H1 (cell line): ENCODE data around the gene SPDYE6. TPM values are rescaled to one million over a fixed set of nuclear protein-coding genes. Genes with fewer than 3 reads are reported as not detected.

Source experiments
- CEBPB ChIP-seq: IDR thresholded peaks from 2 replicates; pipeline ENCODE4 v1.6.1; 2012; ENCODE audit warnings: low read depth, low read length
- EZH2 ChIP-seq: fragments of 200-600 bp; sonication (generic); IDR thresholded peaks from 2 replicates; pipeline ENCODE4 v1.7.1; 2012; ENCODE audit warnings: low read depth, mild to moderate bottlenecking, moderate library complexity, low read length, inconsistent platforms; ENCODE audit not compliant: severe bottlenecking
- KDM1A ChIP-seq: fragments of 200-600, 300-600 bp; sonication (generic); IDR thresholded peaks from 2 replicates; pipeline ENCODE4 v1.7.1; 2016; ENCODE audit warnings: mild to moderate bottlenecking, low read length, borderline replicate concordance
- NANOG ChIP-seq: IDR thresholded peaks from 2 replicates; pipeline ENCODE4 v1.6.1; 2011; ENCODE audit warnings: low read length, low read depth, mild to moderate bottlenecking, inconsistent platforms; ENCODE audit not compliant: insufficient read depth, poor library complexity, severe bottlenecking
- NRF1 ChIP-seq: IDR thresholded peaks from 2 replicates; pipeline ENCODE4 v1.6.1; 2011; ENCODE audit warnings: mild to moderate bottlenecking, low read depth, low read length, improper control_type of control experiment
- RAD21 ChIP-seq, 2 experiments: IDR thresholded peaks in 1 of 2; conservative IDR thresholded peaks in 1 of 2; 2 replicates each; pipeline ENCODE4 v1.6.1; 2011; ENCODE audit warnings: low read depth in 2 of 2, low read length in 2 of 2, improper control_type of control experiment in 1 of 2, inconsistent platforms in 1 of 2, mild to moderate bottlenecking in 1 of 2, moderate library complexity in 1 of 2
- SAP30 ChIP-seq: fragments of 300-600 bp; sonication (generic); IDR thresholded peaks from 2 replicates; pipeline ENCODE4 v1.7.1; 2012; ENCODE audit warnings: low read length, moderate library complexity, mild to moderate bottlenecking, inconsistent platforms; ENCODE audit not compliant: insufficient read depth, insufficient replicate concordance
- SIRT6 ChIP-seq: IDR thresholded peaks from one replicate; pipeline ENCODE4 v1.7.1; 2012; ENCODE audit warnings: low read length, inconsistent platforms
- SP2 ChIP-seq: IDR thresholded peaks from 2 replicates; pipeline ENCODE4 v1.6.1; 2012; ENCODE audit warnings: mild to moderate bottlenecking, low read length, inconsistent platforms
- SUZ12 ChIP-seq: fragments of 200-600 bp; sonication (generic); IDR thresholded peaks from 2 replicates; pipeline ENCODE4 v1.6.1; 2012; ENCODE audit warnings: mild to moderate bottlenecking, inconsistent platforms, low read length, moderate library complexity, mixed read lengths
- TAF1 ChIP-seq: IDR thresholded peaks from 2 replicates; pipeline ENCODE4 v1.6.1; 2011; ENCODE audit warnings: mild to moderate bottlenecking, low read depth, low read length
- TBP ChIP-seq: IDR thresholded peaks from 2 replicates; pipeline ENCODE4 v1.6.1; 2011; ENCODE audit warnings: low read depth, low read length, improper control_type of control experiment
- TCF12 ChIP-seq: IDR thresholded peaks from 2 replicates; pipeline ENCODE4 v1.6.1; 2011; ENCODE audit warnings: low read depth, mild to moderate bottlenecking, low read length
- TEAD4 ChIP-seq: IDR thresholded peaks from 2 replicates; pipeline ENCODE4 v1.6.1; 2012; ENCODE audit warnings: low read depth, low read length, inconsistent platforms, mixed read lengths
- ZNF274 ChIP-seq: IDR thresholded peaks from 2 replicates; pipeline ENCODE4 v1.7.0; 2012; ENCODE audit warnings: low read length, borderline replicate concordance; ENCODE audit errors: extremely low read depth
- polyA plus RNA-seq, 7 experiments: library from polyadenylated mRNA; depleted of rRNA in 3 of 7; stranded (reverse) in 5 of 7; unstranded in 2 of 7; fragments of >200 nt in 5 of 7; fragments of 200-250 nt in 2 of 7; gene quantifications; 1 replicate in 5 of 7; 2 replicates in 1 of 7; 4 replicates in 1 of 7; pipeline versions ENCODE4 v1.2.1 to v1.2.3, GENCODE V29; 2011 to 2013; ENCODE audit warnings: missing spikeins in 2 of 7, mixed read lengths in 2 of 7
- total RNA-seq: library from RNA; stranded (reverse); fragmentation: NEBNext Ultra II Directional; extraction: Animal tissue kit (Norgen Biotek cat#: 25700); gene quantifications from 2 replicates; pipeline ENCODE4 v1.2.1, GENCODE V29; 2021

SPDYE6 gene
- total and polyA plus RNA-seq, 2 of the 8 experiments (the other 6 are each of a cell fraction or from before 2014, with no cell fraction given): not detected

DNA sequence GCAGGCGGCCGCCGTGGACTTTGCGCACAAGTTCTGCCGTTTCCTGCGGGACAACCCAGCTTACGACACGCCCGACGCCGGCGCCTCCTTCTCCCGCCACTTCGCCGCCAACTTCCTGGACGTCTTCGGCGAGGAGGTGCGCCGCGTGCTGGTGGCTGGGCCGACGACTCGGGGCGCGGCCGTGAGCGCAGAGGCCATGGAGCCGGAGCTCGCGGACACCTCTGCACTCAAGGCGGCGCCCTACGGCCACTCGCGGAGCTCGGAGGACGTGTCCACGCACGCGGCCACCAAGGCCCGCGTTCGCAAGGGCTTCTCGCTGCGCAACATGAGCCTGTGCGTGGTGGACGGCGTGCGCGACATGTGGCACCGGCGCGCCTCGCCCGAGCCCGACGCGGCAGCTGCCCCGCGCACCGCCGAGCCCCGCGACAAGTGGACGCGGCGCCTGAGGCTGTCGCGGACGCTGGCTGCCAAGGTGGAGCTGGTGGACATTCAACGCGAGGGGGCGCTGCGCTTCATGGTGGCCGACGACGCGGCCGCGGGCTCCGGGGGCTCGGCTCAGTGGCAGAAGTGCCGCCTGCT is 55.5 kb downstream of the SPDYE6 start (continued):
- no peak for TF ChIP-seq TCF12
- no peak for TF ChIP-seq SP2
- TF ChIP-seq EZH2: no peak
- TF ChIP-seq NANOG: no peak
- no peak for TF ChIP-seq SUZ12
- TF ChIP-seq SAP30: no peak
- no peak for TF ChIP-seq ZNF274
- TF ChIP-seq SIRT6: no peak
- no peak for TF ChIP-seq CEBPB
- no peak for TF ChIP-seq TAF1
- TF ChIP-seq KDM1A: 0 out of 2 replicates have a peak, but pooled peaks have one; percentile 25
- TF ChIP-seq TEAD4: 0 out of 2 replicates have a peak, but pooled peaks have one; percentile 21
- TF ChIP-seq RAD21 (IDR thresholded peaks at IDR 0.05 in 1 of 2, conservative IDR thresholded peaks at IDR 0.05 in 1 of 2; ENCODE audit: low read depth in 2 of 2, low read length in 2 of 2): peak; percentile 64 to 82
- TF ChIP-seq NRF1: no peak
- TF ChIP-seq TBP: no peak
